IMR-90 (cell line): ENCODE measurements around the gene BLOC1S4. TPM values are rescaled to one million over a fixed set of nuclear protein-coding genes. Genes with fewer than 3 reads are reported as not detected.

Source experiments
- ATAC-seq: fragments of 200-7000 bp; cut with Tn5 transposase; 2 replicates; pipeline ENCODE4 v1.9.1; 2020; ENCODE audit warnings: low read depth, mild to moderate bottlenecking, moderate library complexity
- BruUV-seq: library from RNA; stranded (reverse); fragments of 400-500 nt; replicated peaks from 2 replicates; lab custom pipeline; 2021; lab: Mats Ljungman, UMichigan
- CTCF ChIA-PET: fragments of 300-600 bp; formaldehyde crosslinking; extraction: SDS; loops from one replicate; lab custom pipeline; 2021; ENCODE audit warnings: antibody characterized with exemption; lab: Yijun Ruan, JAX
- POLR2A ChIA-PET: fragments of 300-600 bp; sonication (Branson Sonifier 250); formaldehyde crosslinking; loops from one replicate; lab custom pipeline; 2022; ENCODE audit warnings: antibody characterized with exemption; ENCODE audit not compliant: unreplicated experiment; lab: Charles Lee
- DNase-seq: peaks from one replicate; pipeline ENCODE4 v3.0.0; 2013
- H2AFZ ChIP-seq: replicated peaks from 2 replicates; pipeline ENCODE3; 2013; ENCODE audit warnings: low read length, mild to moderate bottlenecking; ENCODE audit not compliant: poor library complexity
- H2AK5ac ChIP-seq: 2 replicates; pipeline ENCODE4 v1.6.1; 2013; ENCODE audit warnings: low read depth, low read length, inconsistent platforms
- H2AK9ac ChIP-seq: replicated peaks from 2 replicates; pipeline ENCODE3; 2013; ENCODE audit warnings: mild to moderate bottlenecking, low read depth, low read length, moderate library complexity; ENCODE audit not compliant: poor library complexity
- H2BK120ac ChIP-seq: 2 replicates; pipeline ENCODE4 v1.6.1; 2013; ENCODE audit warnings: low read depth, low read length, inconsistent platforms
- H2BK15ac ChIP-seq: 3 replicates; pipeline ENCODE4 v1.6.1; 2013; ENCODE audit warnings: low read depth, low read length, inconsistent platforms
- H2BK20ac ChIP-seq: 2 replicates; pipeline ENCODE4 v1.6.1; 2013; ENCODE audit warnings: low read depth, mild to moderate bottlenecking, inconsistent platforms, low read length, moderate library complexity
- H2BK5ac ChIP-seq: 2 replicates; pipeline ENCODE4 v1.6.1; 2013; ENCODE audit warnings: mild to moderate bottlenecking, low read depth, low read length, inconsistent platforms; ENCODE audit not compliant: poor library complexity, severe bottlenecking
- H3K14ac ChIP-seq: replicated peaks from 2 replicates; pipeline ENCODE4 v1.6.1; 2013; ENCODE audit warnings: low read depth, low read length, inconsistent platforms
- H3K18ac ChIP-seq: 2 replicates; pipeline ENCODE4 v1.6.1; 2013; ENCODE audit warnings: low read depth, low read length, control low read depth
- H3K23ac ChIP-seq: 2 replicates; pipeline ENCODE4 v1.6.1; 2013; ENCODE audit warnings: low read depth, low read length, inconsistent platforms
- H3K27ac ChIP-seq: 2 replicates; pipeline ENCODE4 v1.5.1; 2013; ENCODE audit warnings: mild to moderate bottlenecking, control low read depth, low read length; ENCODE audit not compliant: insufficient read depth
- H3K27me3 ChIP-seq: 2 replicates; pipeline ENCODE4 v1.6.1; 2013; ENCODE audit warnings: low read length; ENCODE audit not compliant: control insufficient read depth, insufficient read depth
- H3K36me3 ChIP-seq: 2 replicates; pipeline ENCODE4 v1.6.1; 2013; ENCODE audit warnings: low read length, mixed read lengths; ENCODE audit not compliant: control insufficient read depth, insufficient read depth
- H3K4ac ChIP-seq: 2 replicates; pipeline ENCODE4 v1.6.1; 2013; ENCODE audit warnings: low read depth, low read length, inconsistent platforms
- H3K4me1 ChIP-seq: 2 replicates; pipeline ENCODE4 v1.6.1; 2013; ENCODE audit warnings: low read length, mixed read lengths; ENCODE audit not compliant: control insufficient read depth, insufficient read depth
- H3K4me2 ChIP-seq: 2 replicates; pipeline ENCODE4 v1.6.1; 2013; ENCODE audit warnings: low read depth, mild to moderate bottlenecking, control low read depth, low read length, moderate library complexity
- H3K4me3 ChIP-seq: 2 replicates; pipeline ENCODE4 v1.5.1; 2013; ENCODE audit warnings: low read depth, mild to moderate bottlenecking, control low read depth, low read length, moderate library complexity; ENCODE audit not compliant: insufficient read depth
- H3K56ac ChIP-seq: 2 replicates; pipeline ENCODE4 v1.6.1; 2013; ENCODE audit warnings: low read length, inconsistent platforms; ENCODE audit not compliant: insufficient read depth; ENCODE audit errors: extremely low read depth
- H3K79me1 ChIP-seq, 2 experiments: 2 replicates each; pipeline ENCODE4 v1.6.1; 2013; ENCODE audit warnings: low read length in 2 of 2, inconsistent platforms in 1 of 2, low read depth in 1 of 2
- H3K9ac ChIP-seq: 2 replicates; pipeline ENCODE4 v1.6.1; 2013; ENCODE audit warnings: low read depth, low read length, control low read depth
- H3K9me1 ChIP-seq: 2 replicates; pipeline ENCODE4 v1.6.1; 2013; ENCODE audit warnings: low read length, inconsistent platforms; ENCODE audit not compliant: insufficient read depth
- H3K9me3 ChIP-seq: 2 replicates; pipeline ENCODE4 v1.6.1; 2013; ENCODE audit warnings: low read length; ENCODE audit not compliant: control insufficient read depth, insufficient read depth
- H4K20me1 ChIP-seq: 2 replicates; pipeline ENCODE4 v1.6.1; 2013; ENCODE audit warnings: low read length, inconsistent platforms; ENCODE audit not compliant: insufficient read depth
- H4K5ac ChIP-seq: 2 replicates; pipeline ENCODE4 v1.6.1; 2013; ENCODE audit warnings: mild to moderate bottlenecking, low read depth, low read length, control low read depth
- H4K8ac ChIP-seq, 2 experiments: 2 replicates each; pipeline ENCODE4 v1.6.1; 2013; ENCODE audit warnings: low read depth in 2 of 2, low read length in 2 of 2, control low read depth in 1 of 2, inconsistent platforms in 1 of 2
- H4K91ac ChIP-seq: 2 replicates; pipeline ENCODE4 v1.6.1; 2013; ENCODE audit warnings: low read depth, low read length, inconsistent platforms; ENCODE audit not compliant: insufficient read depth
- CEBPB ChIP-seq: IDR thresholded peaks from 2 replicates; pipeline ENCODE4 v1.6.1; 2012; ENCODE audit warnings: low read depth, low read length, improper control_type of control experiment
- FOS ChIP-seq: fragments of 150-350 bp; IDR thresholded peaks from 2 replicates; pipeline ENCODE4 v1.6.1; 2016; ENCODE audit warnings: low read depth, low read length
- RAD21 ChIP-seq: IDR thresholded peaks from 2 replicates; pipeline ENCODE4 v1.6.1; 2012; ENCODE audit warnings: low read length, improper control_type of control experiment
- RFX5 ChIP-seq: IDR thresholded peaks from 2 replicates; pipeline ENCODE4 v1.8.0; 2012; ENCODE audit warnings: low read depth, mild to moderate bottlenecking, low read length, moderate library complexity
- WGBS, 2 experiments: methylation state at CpG; one replicate each; pipeline versions ENCODE4 v1.1.5 to v1.1.7; 2013; ENCODE audit warnings: missing lambda C conversion rate in 2 of 2; ENCODE audit not compliant: insufficient read length in 1 of 2; ENCODE audit errors: extremely low coverage in 2 of 2; 5-methylcytosine and 5-hydroxymethylcytosine counted together
- dilution Hi-C: fragments of 300-500 bp; cut with HindIII; formaldehyde crosslinking; loops from one replicate; pipeline ENCODE4 v1.14.3; 2018; ENCODE audit warnings: low sequenced_read_pairs; ENCODE audit not compliant: unreplicated experiment
- in situ Hi-C: fragments of 300-500 bp; cut with MboI; formaldehyde crosslinking; loops from 3 replicates; pipeline ENCODE4 v1.14.3; 2019; ENCODE audit warnings: low sequenced_read_pairs, inconsistent platforms, mixed read lengths
- intact Hi-C: fragments of 100-400 bp; cut with micrococcal nuclease; formaldehyde crosslinking; loops from 2 replicates; pipeline ENCODE4 v1.10.0; 2022
- polyA plus RNA-seq, 3 experiments: library from polyadenylated mRNA; depleted of rRNA; stranded (reverse); fragments of >200 nt; gene quantifications; 2 replicates each; pipeline ENCODE4 v1.2.3, GENCODE V29; 2012; ENCODE audit warnings: low replicate concordance in 1 of 3
- total RNA-seq: library from RNA; depleted of rRNA; stranded (reverse); fragments of >200 nt; gene quantifications from 2 replicates; pipeline ENCODE4 v1.2.3, GENCODE V29; 2012
- TF ChIP-seq, protein P1 (sequence below): conservative IDR thresholded peaks from 2 replicates; pipeline ENCODE4 v1.5.1; 2012; ENCODE audit warnings: mild to moderate bottlenecking, low read depth, low read length, improper control_type of control experiment

Gene BLOC1S4
- total and polyA plus RNA-seq, 2 of the 4 experiments (the other 2 are of a cell fraction), result 8.8 to 22.1 TPM

DNA sequence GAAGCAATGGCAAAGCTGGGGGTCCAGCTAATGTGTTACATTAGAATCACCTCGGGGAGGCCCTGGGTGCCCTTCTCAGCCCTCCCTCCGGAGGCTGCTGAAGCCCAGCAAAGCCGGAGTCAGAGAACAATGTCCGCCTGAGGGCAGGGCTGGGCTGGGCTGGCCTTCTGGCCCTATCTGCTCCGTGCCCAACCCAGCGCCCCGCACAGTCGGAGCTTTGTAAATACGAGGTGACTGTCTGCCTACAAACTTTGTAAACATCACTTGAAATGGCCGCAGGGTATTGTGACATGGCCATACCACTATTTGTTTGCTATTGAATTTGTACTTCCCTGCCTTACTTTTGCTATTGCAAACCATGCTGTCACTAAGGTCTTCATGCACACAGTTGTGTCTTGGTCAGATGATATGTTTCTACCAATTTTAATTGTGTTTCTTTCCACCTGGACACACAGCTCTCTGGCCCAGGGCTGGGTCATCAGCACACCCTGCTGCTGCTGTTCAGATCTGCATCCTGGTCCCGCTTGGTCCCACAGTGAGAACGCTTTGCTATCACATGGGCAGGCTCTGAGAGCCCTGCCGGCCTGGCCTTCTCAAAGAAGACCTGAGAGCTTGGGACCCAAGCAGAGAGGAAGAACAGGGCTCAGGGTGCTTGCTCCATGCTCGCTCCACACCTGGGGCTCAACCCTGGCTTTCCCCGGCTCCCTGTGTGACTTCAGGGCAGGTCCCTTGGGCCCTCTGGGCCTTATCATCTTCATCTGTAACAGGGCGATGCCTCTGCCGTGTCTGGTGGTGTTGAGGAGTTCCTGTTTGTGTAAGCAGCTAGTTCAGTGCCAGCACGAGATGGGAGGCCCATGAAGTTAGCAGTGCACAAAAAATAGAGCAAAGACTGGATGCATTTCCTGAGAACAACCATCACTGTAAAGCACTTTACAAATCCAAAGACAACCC, 20.0 kb upstream of the BLOC1S4 start:
- no peaks in the 10 kb centered on the region; the same call in 1 of the 2 replicates for H4K20me1 ChIP-seq
- peak overlapping the region; percentile 49 for H2AK5ac ChIP-seq
- peak overlapping the region; percentile 49 for H2AFZ ChIP-seq
- H3K79me1 ChIP-seq, result peaks cover 0 to 27% of the 10 kb centered on the region in 2 experiments; a peak in 2 of 4 replicates
- peak overlapping the region; percentile 42 for H3K27ac ChIP-seq
- no peak overlapping the region for H3K18ac ChIP-seq
- peak overlapping the region; percentile 60; the same call in 1 of the 2 replicates for H3K23ac ChIP-seq
- H3K9me1 ChIP-seq, result no peaks in the 10 kb centered on the region; the same call in 1 of the 2 replicates
- no peak overlapping the region for H3K9ac ChIP-seq
- no peaks in the 10 kb centered on the region for H3K9me3 ChIP-seq
- dilution Hi-C loops (no loop called here), in situ Hi-C loops (no loop called here), intact Hi-C loops (no loop called here)
- H3K4ac ChIP-seq, result peak overlapping the region; percentile 35; the same call in 1 of the 2 replicates
- no peak overlapping the region for H3K4me3 ChIP-seq
- H4K5ac ChIP-seq, result 0 out of 2 replicates have a peak overlapping the region, but pooled peaks have one; percentile 20
- TF ChIP-seq RAD21 (no peak), CEBPB (peak; percentile 92), RFX5 (no peak), FOS (no peak)
- TF ChIP-seq, protein P1, sequence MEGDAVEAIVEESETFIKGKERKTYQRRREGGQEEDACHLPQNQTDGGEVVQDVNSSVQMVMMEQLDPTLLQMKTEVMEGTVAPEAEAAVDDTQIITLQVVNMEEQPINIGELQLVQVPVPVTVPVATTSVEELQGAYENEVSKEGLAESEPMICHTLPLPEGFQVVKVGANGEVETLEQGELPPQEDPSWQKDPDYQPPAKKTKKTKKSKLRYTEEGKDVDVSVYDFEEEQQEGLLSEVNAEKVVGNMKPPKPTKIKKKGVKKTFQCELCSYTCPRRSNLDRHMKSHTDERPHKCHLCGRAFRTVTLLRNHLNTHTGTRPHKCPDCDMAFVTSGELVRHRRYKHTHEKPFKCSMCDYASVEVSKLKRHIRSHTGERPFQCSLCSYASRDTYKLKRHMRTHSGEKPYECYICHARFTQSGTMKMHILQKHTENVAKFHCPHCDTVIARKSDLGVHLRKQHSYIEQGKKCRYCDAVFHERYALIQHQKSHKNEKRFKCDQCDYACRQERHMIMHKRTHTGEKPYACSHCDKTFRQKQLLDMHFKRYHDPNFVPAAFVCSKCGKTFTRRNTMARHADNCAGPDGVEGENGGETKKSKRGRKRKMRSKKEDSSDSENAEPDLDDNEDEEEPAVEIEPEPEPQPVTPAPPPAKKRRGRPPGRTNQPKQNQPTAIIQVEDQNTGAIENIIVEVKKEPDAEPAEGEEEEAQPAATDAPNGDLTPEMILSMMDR, result no peak
- 0 out of 2 replicates have a peak overlapping the region, but pooled peaks have one; percentile 6 for H3K14ac ChIP-seq
- DNase-seq, result peak; percentile 16
- H2BK20ac ChIP-seq, result no peak overlapping the region
- peak overlapping the region; percentile 11 for H2BK5ac ChIP-seq
- BruUV-seq, result no TSS peak
- H2AK9ac ChIP-seq, result peak overlapping the region; percentile 83
- peak overlapping the region; percentile 36; the same call in 1 of the 2 replicates for H4K91ac ChIP-seq
- CTCF ChIA-PET, result interaction anchor here (0.6 kb wide), 1 partner anchor 347 kb away, joined by 3 read pairs; a partner anchor contains a TSS
- no peak overlapping the region for H3K56ac ChIP-seq
- peak; percentile 50 for ATAC-seq
- H4K8ac ChIP-seq, result no peak overlapping the region
- H3K27me3 ChIP-seq, result no peaks in the 10 kb centered on the region
- no peaks in the 10 kb centered on the region for H3K36me3 ChIP-seq
- no peak overlapping the region for H2BK120ac ChIP-seq
- H3K4me1 ChIP-seq, result peaks cover 19% of the 10 kb centered on the region
- H2BK15ac ChIP-seq, result no peak overlapping the region
- POLR2A ChIA-PET, result no interaction called here
- WGBS, 2 experiments, result 76% methylated on average over 3 of the region's 18 CpGs; no CpG with 5 or more reads in 1 of the 2 experiments
- H3K4me2 ChIP-seq, result no peak overlapping the region
